H1 (cell line): ENCODE measurements around the gene SYVN1. TPM values are rescaled to one million over a fixed set of nuclear protein-coding genes. Genes with fewer than 3 reads are reported as not detected.

Experiments
- CTCF ChIA-PET: fragments of 300-600 bp; sonication (Branson Sonifier 250); formaldehyde crosslinking; loops from one replicate; lab custom pipeline; 2021; ENCODE audit not compliant: partially characterized antibody; lab: Charles Lee
- POLR2A ChIA-PET: fragments of 300-600 bp; sonication (Branson Sonifier 250); formaldehyde crosslinking; loops from one replicate; lab custom pipeline; 2021; ENCODE audit warnings: inconsistent platforms; ENCODE audit not compliant: partially characterized antibody; lab: Charles Lee
- DNase-seq, 2 experiments: peaks; one replicate each; pipeline versions ENCODE4 v3.0.0 to v3.0.0-alpha.2; 2010 to 2022; ENCODE audit warnings: low spot score in 2 of 2, low read depth in 1 of 2, mixed read lengths in 1 of 2
- FAIRE-seq: peaks from 2 replicates; lab custom pipeline; 2011; peaks lifted over from hg19 to GRCh38; lab: Jason Lieb, UNC
- H2AFZ ChIP-seq: 2 replicates; pipeline ENCODE4 v1.8.1; 2012; ENCODE audit warnings: low read length, inconsistent platforms
- H2AK5ac ChIP-seq: 2 replicates; pipeline ENCODE4 v1.6.1; 2013; ENCODE audit warnings: low read depth, low read length
- H2BK120ac ChIP-seq: replicated peaks from 2 replicates; pipeline ENCODE3; 2013; ENCODE audit warnings: low read depth, low read length, inconsistent platforms
- H2BK12ac ChIP-seq: 2 replicates; pipeline ENCODE4 v1.6.1; 2013; ENCODE audit warnings: low read depth, low read length
- H2BK15ac ChIP-seq: 2 replicates; pipeline ENCODE4 v1.6.1; 2013; ENCODE audit warnings: low read length
- H2BK20ac ChIP-seq: 2 replicates; pipeline ENCODE4 v1.6.1; 2013; ENCODE audit warnings: low read length
- H2BK5ac ChIP-seq: 2 replicates; pipeline ENCODE4 v1.6.1; 2013; ENCODE audit warnings: low read depth, low read length
- H3K14ac ChIP-seq: 2 replicates; pipeline ENCODE4 v1.6.1; 2013; ENCODE audit warnings: inconsistent platforms; ENCODE audit not compliant: insufficient read length
- H3K18ac ChIP-seq: 2 replicates; pipeline ENCODE4 v1.6.1; 2013; ENCODE audit warnings: low read length; ENCODE audit errors: extremely low read depth
- H3K23ac ChIP-seq: 2 replicates; pipeline ENCODE4 v1.6.1; 2013; ENCODE audit warnings: inconsistent platforms; ENCODE audit not compliant: insufficient read length
- H3K23me2 ChIP-seq: 2 replicates; pipeline ENCODE4 v1.6.1; 2013; ENCODE audit warnings: low read depth, low read length
- H3K27ac ChIP-seq: 2 replicates; pipeline ENCODE4 v1.6.1; 2011; ENCODE audit warnings: low read depth, low read length, inconsistent platforms
- H3K27me3 ChIP-seq, 4 experiments: replicated peaks in 1 of 4; 1 replicate in 1 of 4; 2 replicates in 3 of 4; pipeline versions ENCODE4 v1.6.1 to v1.8.1; 2011 to 2013; ENCODE audit warnings: low read length in 3 of 4, mild to moderate bottlenecking in 3 of 4, inconsistent platforms in 2 of 4, mixed read lengths in 2 of 4, moderate library complexity in 1 of 4; ENCODE audit not compliant: control insufficient read depth in 3 of 4, insufficient read depth in 3 of 4; ENCODE audit errors: extremely low read depth in 1 of 4
- H3K36me3 ChIP-seq, 4 experiments: 2 replicates each; pipeline versions ENCODE4 v1.6.1 to v1.8.1; 2011 to 2013; ENCODE audit warnings: mild to moderate bottlenecking in 4 of 4, low read length in 3 of 4, moderate library complexity in 2 of 4, control low read depth in 1 of 4, inconsistent platforms in 1 of 4; ENCODE audit not compliant: insufficient read depth in 4 of 4, control insufficient read depth in 2 of 4
- H3K4ac ChIP-seq: replicated peaks from 2 replicates; pipeline ENCODE3; 2013; ENCODE audit warnings: low read length, low read depth, mixed read lengths, inconsistent platforms; ENCODE audit not compliant: insufficient read length
- H3K4me1 ChIP-seq, 4 experiments: replicated peaks in 1 of 4; 1 replicate in 1 of 4; 2 replicates in 3 of 4; pipeline versions ENCODE4 v1.6.1 to v1.8.1; 2011 to 2013; ENCODE audit warnings: low read length in 3 of 4, inconsistent platforms in 2 of 4, mixed read lengths in 1 of 4; ENCODE audit not compliant: insufficient read depth in 4 of 4, control insufficient read depth in 3 of 4
- H3K4me2 ChIP-seq, 2 experiments: 2 replicates each; pipeline versions ENCODE4 v1.6.1 to v1.8.1; 2011 to 2013; ENCODE audit warnings: low read depth in 2 of 2, low read length in 2 of 2, control low read depth in 1 of 2, inconsistent platforms in 1 of 2, mild to moderate bottlenecking in 1 of 2; ENCODE audit not compliant: insufficient read depth in 1 of 2
- H3K4me3 ChIP-seq, 4 experiments: fragments of 200-600, 300-600 bp in 1 of 4; sonication (generic), shearing (Covaris generic), sonication (Bioruptor Twin) in 1 of 4; 2 replicates each; pipeline versions ENCODE4 v1.5.1 to v1.8.1; 2011 to 2016; ENCODE audit warnings: low read length in 4 of 4, low read depth in 3 of 4, control low read depth in 2 of 4, inconsistent platforms in 2 of 4, mild to moderate bottlenecking in 2 of 4, mixed read lengths in 1 of 4, moderate library complexity in 1 of 4; ENCODE audit not compliant: insufficient read depth in 2 of 4; ENCODE audit errors: extremely low read depth in 1 of 4
- H3K56ac ChIP-seq: replicated peaks from 2 replicates; pipeline ENCODE3; 2013; ENCODE audit warnings: low read depth, mild to moderate bottlenecking, mixed read lengths, low read length, inconsistent platforms; ENCODE audit not compliant: insufficient read length
- H3K79me1 ChIP-seq: 2 replicates; pipeline ENCODE4 v1.6.1; 2013; ENCODE audit warnings: low read depth, low read length, control low read depth
- H3K79me2 ChIP-seq, 2 experiments: 2 replicates each; pipeline versions ENCODE4 v1.6.1 to v1.8.1; 2012 to 2013; ENCODE audit warnings: low read length in 2 of 2, mild to moderate bottlenecking in 2 of 2, inconsistent platforms in 1 of 2; ENCODE audit not compliant: insufficient read depth in 2 of 2, control insufficient read depth in 1 of 2
- H3K9ac ChIP-seq, 4 experiments: replicated peaks in 1 of 4; 1 replicate in 1 of 4; 2 replicates in 3 of 4; pipeline versions ENCODE4 v1.6.1 to v1.8.1; 2011 to 2013; ENCODE audit warnings: low read depth in 3 of 4, low read length in 3 of 4, control low read depth in 2 of 4, mild to moderate bottlenecking in 2 of 4, moderate library complexity in 2 of 4, inconsistent platforms in 1 of 4; ENCODE audit errors: extremely low read depth in 1 of 4
- H3K9me3 ChIP-seq, 2 experiments: 2 replicates each; pipeline versions ENCODE4 v1.6.1 to v1.8.1; 2012 to 2013; ENCODE audit warnings: mild to moderate bottlenecking in 2 of 2, moderate library complexity in 2 of 2, control low read depth in 1 of 2, inconsistent platforms in 1 of 2, low read depth in 1 of 2, low read length in 1 of 2, mixed read lengths in 1 of 2; ENCODE audit not compliant: insufficient read depth in 2 of 2
- H4K20me1 ChIP-seq, 2 experiments: replicated peaks in 1 of 2; 2 replicates each; pipeline versions ENCODE3 to v1.8.1; 2011 to 2013; ENCODE audit warnings: inconsistent platforms in 2 of 2, low read length in 2 of 2, mild to moderate bottlenecking in 1 of 2; ENCODE audit not compliant: insufficient read depth in 2 of 2, control insufficient read depth in 1 of 2
- H4K5ac ChIP-seq: 2 replicates; pipeline ENCODE4 v1.6.1; 2013; ENCODE audit warnings: low read length, low read depth, mixed read lengths, inconsistent platforms; ENCODE audit not compliant: insufficient read length
- H4K8ac ChIP-seq: 2 replicates; pipeline ENCODE4 v1.8.0; 2013; ENCODE audit warnings: mild to moderate bottlenecking, moderate library complexity, low read length, inconsistent platforms; ENCODE audit not compliant: insufficient read depth; ENCODE audit errors: extremely low read depth
- H4K91ac ChIP-seq: replicated peaks from 2 replicates; pipeline ENCODE3; 2013; ENCODE audit warnings: low read length, mixed read lengths, inconsistent platforms; ENCODE audit not compliant: insufficient read length
- BCL11A ChIP-seq, 2 experiments: IDR thresholded peaks; one replicate each; pipeline ENCODE4 v1.6.1; 2011; ENCODE audit warnings: low read depth in 2 of 2, low read length in 2 of 2, mild to moderate bottlenecking in 2 of 2
- EZH2 ChIP-seq: fragments of 200-600 bp; sonication (generic); IDR thresholded peaks from 2 replicates; pipeline ENCODE4 v1.7.1; 2012; ENCODE audit warnings: low read depth, mild to moderate bottlenecking, moderate library complexity, low read length, inconsistent platforms; ENCODE audit not compliant: severe bottlenecking
- FOSL1 ChIP-seq: IDR thresholded peaks from 2 replicates; pipeline ENCODE4 v1.6.1; 2011; ENCODE audit warnings: mild to moderate bottlenecking, low read depth, low read length, moderate library complexity; ENCODE audit not compliant: insufficient read depth
- JUN ChIP-seq: IDR thresholded peaks from 2 replicates; pipeline ENCODE4 v1.6.1; 2011; ENCODE audit warnings: low read depth, mild to moderate bottlenecking, improper control_type of control experiment, low read length
- MAFK ChIP-seq: IDR thresholded peaks from 2 replicates; pipeline ENCODE4 v1.6.1; 2012; ENCODE audit warnings: low read depth, mild to moderate bottlenecking, improper control_type of control experiment, low read length
- NANOG ChIP-seq: IDR thresholded peaks from 2 replicates; pipeline ENCODE4 v1.6.1; 2011; ENCODE audit warnings: low read length, low read depth, mild to moderate bottlenecking, inconsistent platforms; ENCODE audit not compliant: insufficient read depth, poor library complexity, severe bottlenecking
- SUZ12 ChIP-seq: fragments of 200-600 bp; sonication (generic); IDR thresholded peaks from 2 replicates; pipeline ENCODE4 v1.6.1; 2012; ENCODE audit warnings: mild to moderate bottlenecking, inconsistent platforms, low read length, moderate library complexity, mixed read lengths
- WGBS, 2 experiments: shearing (Covaris generic) in 1 of 2; methylation state at CpG; one replicate each; pipeline versions ENCODE4 v1.1.6 to v1.1.7; 2013 to 2015; ENCODE audit warnings: low lambda C conversion rate in 2 of 2, mixed read lengths in 2 of 2, inconsistent platforms in 1 of 2, low coverage in 1 of 2, missing lambda C conversion rate in 1 of 2; ENCODE audit not compliant: insufficient replicate concordance in 2 of 2, insufficient coverage in 1 of 2, insufficient read length in 1 of 2; ENCODE audit errors: extremely low coverage in 1 of 2, missing lambda C conversion rate in 1 of 2; 5-methylcytosine and 5-hydroxymethylcytosine counted together
- polyA plus RNA-seq, 7 experiments: library from polyadenylated mRNA; depleted of rRNA in 3 of 7; stranded (reverse) in 5 of 7; unstranded in 2 of 7; fragments of >200 nt in 5 of 7; fragments of 200-250 nt in 2 of 7; gene quantifications; 1 replicate in 5 of 7; 2 replicates in 1 of 7; 4 replicates in 1 of 7; pipeline versions ENCODE4 v1.2.1 to v1.2.3, GENCODE V29; 2011 to 2013; ENCODE audit warnings: missing spikeins in 2 of 7, mixed read lengths in 2 of 7
- total RNA-seq: library from RNA; stranded (reverse); fragmentation: NEBNext Ultra II Directional; extraction: Animal tissue kit (Norgen Biotek cat#: 25700); gene quantifications from 2 replicates; pipeline ENCODE4 v1.2.1, GENCODE V29; 2021
- TF ChIP-seq, protein P1 (sequence below), 3 experiments: IDR thresholded peaks; 1 replicate in 2 of 3; 2 replicates in 1 of 3; pipeline versions ENCODE4 v1.5.1 to v1.6.1; 2011; ENCODE audit warnings: low read length in 3 of 3, mild to moderate bottlenecking in 3 of 3, inconsistent platforms in 2 of 3, low read depth in 1 of 3, moderate library complexity in 1 of 3; ENCODE audit not compliant: insufficient read depth in 1 of 3; ENCODE audit errors: control extremely low read depth in 1 of 3

Gene SYVN1
- total and polyA plus RNA-seq, 2 of the 8 experiments (the other 6 are each of a cell fraction or from before 2014, with no cell fraction given) = 27.8 to 29.4 TPM

DNA sequence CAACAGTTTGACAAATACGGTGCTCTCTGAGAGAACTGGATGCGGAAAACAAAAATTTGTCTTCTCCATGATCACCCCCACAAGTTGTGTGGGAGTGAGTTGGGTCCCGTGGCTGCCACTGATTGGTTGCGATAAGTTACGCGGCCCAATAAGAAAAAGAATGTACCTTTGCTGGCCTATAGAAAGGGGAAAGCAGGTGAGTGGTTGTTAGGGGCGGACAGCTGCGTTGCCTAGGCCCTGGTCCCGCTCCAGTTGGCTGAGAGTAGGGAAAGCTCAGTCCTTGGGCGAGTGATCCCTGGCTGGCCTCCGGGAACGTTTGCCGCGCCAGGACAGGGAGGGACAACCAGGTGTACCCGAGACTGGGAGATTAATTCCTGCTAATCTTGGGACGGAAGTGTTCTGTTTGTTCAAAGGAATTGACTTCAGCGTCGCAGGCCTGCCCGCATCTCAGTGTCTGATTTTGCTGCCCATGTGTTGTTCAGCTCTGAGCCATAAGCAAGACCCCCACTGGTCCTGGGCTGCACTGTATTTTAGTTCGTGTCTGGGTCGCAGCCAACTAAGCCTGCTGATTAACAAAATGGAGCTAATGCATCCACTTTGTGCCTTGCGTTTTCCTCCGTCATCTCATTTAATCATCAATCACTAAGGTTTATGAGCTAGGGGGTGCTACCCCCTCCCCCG is 773 bp upstream of the SYVN1 start:
- ChIA-PET CTCF (interaction anchor here (0.8 to 3.0 kb wide), 13 partner anchors 10 to 266 kb away, joined by 3 to 14 read pairs (median 4); partner anchors contain the start of genes CAPN1, MRPL49, SPDYC and TM7SF2), POLR2A (interaction anchor here (0.6 to 15.8 kb wide), 23 partner anchors 8 to 258 kb away, joined by 3 to 305 read pairs (median 4); partner anchors contain the start of genes CAPN1, CDC42EP2, FAU and MRPL49)
- H3K27ac ChIP-seq = peak overlapping the region; percentile 99
- no peak overlapping the region for H2BK20ac ChIP-seq
- no peak overlapping the region for H3K14ac ChIP-seq
- no peak overlapping the region for H2AK5ac ChIP-seq
- no peak overlapping the region for H3K23ac ChIP-seq
- peak overlapping the region; percentile 77 for H4K91ac ChIP-seq
- no peaks in the 10 kb centered on the region; a peak in 1 of 4 replicates for H3K9me3 ChIP-seq
- H3K23me2 ChIP-seq = peaks cover 14% of the 10 kb centered on the region
- H4K5ac ChIP-seq = peak overlapping the region; percentile 63
- H3K27me3 ChIP-seq = no peaks in the 10 kb centered on the region
- H3K18ac ChIP-seq = peak overlapping the region; percentile 84
- peak overlapping the region; percentile 63 for H3K4ac ChIP-seq
- H2BK120ac ChIP-seq = no peak overlapping the region
- peak overlapping the region; percentile 98; the same call in 1 of the 2 replicates for H4K8ac ChIP-seq
- peak overlapping the region; percentile 100; the same call in 1 of the 2 replicates for H2BK12ac ChIP-seq
- peaks cover 0 to 9% of the 10 kb centered on the region in 2 experiments for H4K20me1 ChIP-seq
- peak overlapping the region; percentile 84 to 94 (median 88) for H3K4me3 ChIP-seq
- DNase-seq = peak; percentile 75 to 88
- H2BK15ac ChIP-seq = no peak overlapping the region
- H3K79me1 ChIP-seq = peaks cover 3% of the 10 kb centered on the region; the same call in 1 of the 2 replicates
- peak; percentile 89 for FAIRE-seq
- peak overlapping the region; percentile 100 for H2BK5ac ChIP-seq
- H3K56ac ChIP-seq = peak overlapping the region; percentile 85
- H3K4me2 ChIP-seq = peak overlapping the region; percentile 77 to 91
- H3K36me3 ChIP-seq = peaks cover 7 to 20% (median 17%) of the 10 kb centered on the region in 4 experiments; a peak in 6 of 8 replicates
- H3K79me2 ChIP-seq = peaks cover 0 to 15% of the 10 kb centered on the region in 2 experiments; a peak in 1 of 4 replicates
- H2AFZ ChIP-seq = peak overlapping the region; percentile 76
- peak overlapping the region in 3 of 4 experiments; percentile 97 to 99 (median 98); a peak in 6 of 7 replicates for H3K9ac ChIP-seq
- 7% methylated on average over 24 of the region's 24 CpGs; no CpG with 5 or more reads in 1 of the 2 experiments for WGBS, 2 experiments
- peaks cover 0 to 13% (median 7%) of the 10 kb centered on the region in 4 experiments; a peak in 6 of 7 replicates for H3K4me1 ChIP-seq
- TF ChIP-seq JUN (no peak), NANOG (no peak), BCL11A (IDR thresholded peaks at IDR 0.05; ENCODE audit: low read depth in 2 of 2, low read length in 2 of 2) (no peak), EZH2 (no peak), SUZ12 (no peak), MAFK (no peak), FOSL1 (no peak)
- TF ChIP-seq, protein P1, sequence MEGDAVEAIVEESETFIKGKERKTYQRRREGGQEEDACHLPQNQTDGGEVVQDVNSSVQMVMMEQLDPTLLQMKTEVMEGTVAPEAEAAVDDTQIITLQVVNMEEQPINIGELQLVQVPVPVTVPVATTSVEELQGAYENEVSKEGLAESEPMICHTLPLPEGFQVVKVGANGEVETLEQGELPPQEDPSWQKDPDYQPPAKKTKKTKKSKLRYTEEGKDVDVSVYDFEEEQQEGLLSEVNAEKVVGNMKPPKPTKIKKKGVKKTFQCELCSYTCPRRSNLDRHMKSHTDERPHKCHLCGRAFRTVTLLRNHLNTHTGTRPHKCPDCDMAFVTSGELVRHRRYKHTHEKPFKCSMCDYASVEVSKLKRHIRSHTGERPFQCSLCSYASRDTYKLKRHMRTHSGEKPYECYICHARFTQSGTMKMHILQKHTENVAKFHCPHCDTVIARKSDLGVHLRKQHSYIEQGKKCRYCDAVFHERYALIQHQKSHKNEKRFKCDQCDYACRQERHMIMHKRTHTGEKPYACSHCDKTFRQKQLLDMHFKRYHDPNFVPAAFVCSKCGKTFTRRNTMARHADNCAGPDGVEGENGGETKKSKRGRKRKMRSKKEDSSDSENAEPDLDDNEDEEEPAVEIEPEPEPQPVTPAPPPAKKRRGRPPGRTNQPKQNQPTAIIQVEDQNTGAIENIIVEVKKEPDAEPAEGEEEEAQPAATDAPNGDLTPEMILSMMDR (IDR thresholded peaks at IDR 0.05; ENCODE audit: control extremely low read depth in 1 of 3, insufficient read depth in 1 of 3, low read depth in 1 of 3, low read length in 3 of 3) = no peak
